ENCODE results near the gene C22orf39. TPM values are rescaled to one million over a fixed set of nuclear protein-coding genes. Genes with fewer than 3 reads are reported as not detected.
"Not testable (repeated sequence)": the region's sequence is repeated elsewhere in the genome, so short reads cannot be mapped to it uniquely, and the experiment has no call there.

The C22orf39 gene
- total RNA-seq, 1 donor from 2014 or later: 63.3 TPM

- no peak for ATAC-seq
- intact Hi-C loops (cut with DNase I): loop anchor here (10.0 kb wide), 1 partner anchor 293 kb away; the partner anchor contains the start of gene ESS2
- no peak for DNase-seq (ENCODE audit: missing footprints)
Observed at GRCh38 chr22:19438298-19438697, 9.2 kb downstream of the C22orf39 start.

GRCh38 chr22:19436444-19437161 is 10.9 kb downstream of the C22orf39 start:
- not testable (repeated sequence) for ATAC-seq; DNase-seq (ENCODE audit: missing footprints)
- intact Hi-C loops (cut with DNase I): loop anchor here (10.0 kb wide), 1 partner anchor 292 kb away; the partner anchor contains the start of gene ESS2

- DNase-seq (ENCODE audit: missing footprints) (no peak), ATAC-seq (no peak)
- intact Hi-C loops (cut with DNase I): loop anchor here (5.0 to 10.0 kb wide), 2 partner anchors 143 to 290 kb away; partner anchors contain the start of genes CLTCL1 and ESS2
Observed at GRCh38 chr22:19434829-19435580, 12.5 kb downstream of the C22orf39 start.

GRCh38 chr22:19434401-19434800 is 13.1 kb downstream of the C22orf39 start:
- no peak for DNase-seq (ENCODE audit: missing footprints)
- intact Hi-C loops (cut with DNase I): loop anchor here (5.0 to 10.0 kb wide), 2 partner anchors 142 to 290 kb away; partner anchors contain the start of genes CLTCL1 and ESS2
- no peak for ATAC-seq

GRCh38 chr22:19432133-19432851 is 15.2 kb downstream of the C22orf39 start, which contains the start of gene MRPL40:
MRPL40 (plus strand) TSS chr22:19432545; CDS start chr22:19432555, 10 bp downstream.
- ATAC-seq (peak; percentile 98), DNase-seq (ENCODE audit: missing footprints) (peak; percentile 98)
- intact Hi-C loops (cut with DNase I): loop anchor here (1.0 to 10.0 kb wide), 4 partner anchors 15 to 287 kb away; partner anchors contain the start of genes C22orf39, CDC45, CLTCL1 and ESS2

- intact Hi-C loops (cut with DNase I): loop anchor here (1.0 to 10.0 kb wide), 4 partner anchors 16 to 287 kb away; partner anchors contain the start of genes C22orf39, CDC45, CLTCL1 and ESS2
- peak; percentile 93 for DNase-seq (ENCODE audit: missing footprints)
- ATAC-seq: peak; percentile 76
Observed at GRCh38 chr22:19431649-19432132, 15.8 kb downstream of the C22orf39 start, which contains the start of gene HIRA. HIRA (minus strand) TSS chr22:19431733; CDS start chr22:19431476, 257 bp downstream.

GRCh38 chr22:19430890-19431541 is 16.5 kb downstream of the C22orf39 start:
- DNase-seq (ENCODE audit: missing footprints) (peak; percentile 75), ATAC-seq (no peak)
- intact Hi-C loops (cut with DNase I): loop anchor here (5.0 to 10.0 kb wide), 2 partner anchors 139 to 286 kb away; partner anchors contain the start of genes CLTCL1 and ESS2

GRCh38 chr22:19429950-19430889 is 17.3 kb downstream of the C22orf39 start:
- no peak for DNase-seq (ENCODE audit: missing footprints)
- intact Hi-C loops (cut with DNase I): loop anchor here (5.0 to 10.0 kb wide), 3 partner anchors 138 to 642 kb away; partner anchors contain the start of genes CLTCL1 and ESS2
- ATAC-seq: no peak

- ATAC-seq: no peak
- no peak for DNase-seq (ENCODE audit: missing footprints)
- intact Hi-C loops (cut with DNase I): no loop called here
Observed at GRCh38 chr22:19424186-19424500, 23.4 kb downstream of the C22orf39 start.

GRCh38 chr22:19422440-19423301 is 24.8 kb downstream of the C22orf39 start:
- intact Hi-C loops (cut with DNase I): no loop called here
- DNase-seq (ENCODE audit: missing footprints) (no peak), ATAC-seq (no peak)

GRCh38 chr22:19420321-19420720 is 27.2 kb downstream of the C22orf39 start:
- ATAC-seq: no peak
- no peak for DNase-seq (ENCODE audit: missing footprints)
- intact Hi-C loops (cut with DNase I): no loop called here

- intact Hi-C loops (cut with DNase I): no loop called here
- DNase-seq (ENCODE audit: missing footprints): no peak
- no peak for ATAC-seq
Observed at GRCh38 chr22:19419464-19420178, 27.9 kb downstream of the C22orf39 start.

- no peak for DNase-seq (ENCODE audit: missing footprints)
- intact Hi-C loops (cut with DNase I): no loop called here
- no peak for ATAC-seq
Observed at GRCh38 chr22:19419086-19419463, 28.4 kb downstream of the C22orf39 start.

- DNase-seq (ENCODE audit: missing footprints): no peak
- ATAC-seq: no peak
- intact Hi-C loops (cut with DNase I): no loop called here
Observed at GRCh38 chr22:19412923-19413322, 34.6 kb downstream of the C22orf39 start.

- intact Hi-C loops (cut with DNase I): no loop called here
- DNase-seq (ENCODE audit: missing footprints) (no peak), ATAC-seq (no peak)
Observed at GRCh38 chr22:19412478-19412877, 35.0 kb downstream of the C22orf39 start.

GRCh38 chr22:19411690-19412045 is 35.8 kb downstream of the C22orf39 start:
- peak; percentile 43 for ATAC-seq
- DNase-seq (ENCODE audit: missing footprints): no peak
- intact Hi-C loops (cut with DNase I): no loop called here

Measured in Right ventricle myocardium inferior (tissue), 1 donor.